Measurements from ENCODE around the gene WHRN. TPM values are rescaled to one million over a fixed set of nuclear protein-coding genes. Genes with fewer than 3 reads are reported as not detected.
A peak's percentile ranks its signal among the peaks of the same experiment; 100 is the strongest.

Gene WHRN
- total RNA-seq, 1 donor from 2014 or later, result 6.9 TPM

- no peak overlapping the region for H3K4me3 Mint-ChIP-seq (ENCODE audit: unreplicated experiment)
- peaks cover 33% of the 10 kb centered on the region for H3K27me3 Mint-ChIP-seq (ENCODE audit: low read depth)
- no peak overlapping the region for H3K27ac Mint-ChIP-seq (ENCODE audit: unreplicated experiment)
- no peaks in the 10 kb centered on the region for H3K36me3 Mint-ChIP-seq (ENCODE audit: low read depth)
- DNase-seq (ENCODE audit: low spot score), result no peak
- H3K4me1 Mint-ChIP-seq (ENCODE audit: low read depth), result peaks cover 20% of the 10 kb centered on the region
- no peaks in the 10 kb centered on the region for H3K9me3 Mint-ChIP-seq (ENCODE audit: low read depth)
- peak; percentile 74 for TF ChIP-seq CTCF (IDR thresholded peaks at IDR 0.05)
These were observed 2.5 kb upstream of the WHRN start for GRCh38 chr9:114507726-114508125.

- TF ChIP-seq CTCF (IDR thresholded peaks at IDR 0.05), result no peak
- Mint-ChIP-seq H3K4me1 (ENCODE audit: low read depth) (peaks cover 37% of the 10 kb centered on the region), H3K27ac (ENCODE audit: unreplicated experiment) (peak overlapping the region; percentile 64), H3K36me3 (ENCODE audit: low read depth) (no peaks in the 10 kb centered on the region), H3K27me3 (ENCODE audit: low read depth) (peaks cover 30% of the 10 kb centered on the region), H3K4me3 (ENCODE audit: unreplicated experiment) (peak overlapping the region; percentile 87), H3K9me3 (ENCODE audit: low read depth) (no peaks in the 10 kb centered on the region)
- no peak for DNase-seq (ENCODE audit: low spot score)
These were observed 763 bp upstream of the WHRN start for GRCh38 chr9:114506082-114506390.

- peak; percentile 74 for TF ChIP-seq CTCF (IDR thresholded peaks at IDR 0.05)
- Mint-ChIP-seq H3K27ac (ENCODE audit: unreplicated experiment) (peak overlapping the region; percentile 77), H3K4me1 (ENCODE audit: low read depth) (peaks cover 37% of the 10 kb centered on the region), H3K9me3 (ENCODE audit: low read depth) (no peaks in the 10 kb centered on the region), H3K4me3 (ENCODE audit: unreplicated experiment) (peak overlapping the region; percentile 87), H3K27me3 (ENCODE audit: low read depth) (peaks cover 24% of the 10 kb centered on the region), H3K36me3 (ENCODE audit: low read depth) (no peaks in the 10 kb centered on the region)
- DNase-seq (ENCODE audit: low spot score), result peak; percentile 95
These were observed 709 bp downstream of the WHRN start for GRCh38 chr9:114504341-114505186.

GRCh38 chr9:114503522-114504340, 1.5 kb downstream of the WHRN start:
- peaks cover 37% of the 10 kb centered on the region for H3K4me1 Mint-ChIP-seq (ENCODE audit: low read depth)
- no peak for TF ChIP-seq CTCF (IDR thresholded peaks at IDR 0.05)
- no peaks in the 10 kb centered on the region for H3K9me3 Mint-ChIP-seq (ENCODE audit: low read depth)
- H3K27ac Mint-ChIP-seq (ENCODE audit: unreplicated experiment), result peak overlapping the region; percentile 50
- H3K27me3 Mint-ChIP-seq (ENCODE audit: low read depth), result peaks cover 15% of the 10 kb centered on the region
- H3K4me3 Mint-ChIP-seq (ENCODE audit: unreplicated experiment), result peak overlapping the region; percentile 87
- DNase-seq (ENCODE audit: low spot score), result no peak
- no peaks in the 10 kb centered on the region for H3K36me3 Mint-ChIP-seq (ENCODE audit: low read depth)

- no peak overlapping the region for H3K4me3 Mint-ChIP-seq (ENCODE audit: unreplicated experiment)
- no peaks in the 10 kb centered on the region for H3K9me3 Mint-ChIP-seq (ENCODE audit: low read depth)
- TF ChIP-seq CTCF (IDR thresholded peaks at IDR 0.05), result no peak
- no peaks in the 10 kb centered on the region for H3K36me3 Mint-ChIP-seq (ENCODE audit: low read depth)
- peaks cover 37% of the 10 kb centered on the region for H3K4me1 Mint-ChIP-seq (ENCODE audit: low read depth)
- no peak overlapping the region for H3K27ac Mint-ChIP-seq (ENCODE audit: unreplicated experiment)
- peaks cover 8% of the 10 kb centered on the region for H3K27me3 Mint-ChIP-seq (ENCODE audit: low read depth)
- no peak for DNase-seq (ENCODE audit: low spot score)
These were observed 2.3 kb downstream of the WHRN start for GRCh38 chr9:114503009-114503408.
